Measurements from ENCODE around the gene MAP4K2. TPM values are rescaled to one million over a fixed set of nuclear protein-coding genes. Genes with fewer than 3 reads are reported as not detected.

Gene MAP4K2
- total and polyA plus RNA-seq, 7 donors = 3.0 to 6.7 (median 4.5) TPM

GRCh38 chr11:64765291-64765850, 37.6 kb downstream of the MAP4K2 start:
- H3K9me3 ChIP-seq = no peaks in the 10 kb centered on the region
- H3K4me3 ChIP-seq = no peak overlapping the region
- H3K27me3 ChIP-seq (ENCODE audit: insufficient read depth in 3 of 3, low read length in 2 of 3) = no peaks in the 10 kb centered on the region
- peaks cover 33 to 80% of the 10 kb centered on the region in 2 donors for H3K36me3 ChIP-seq (ENCODE audit: insufficient read depth in 1 of 2, low read depth in 1 of 2)
- H3K4me1 ChIP-seq = peaks cover 61% of the 10 kb centered on the region
- DNase-seq (peak; percentile 44 to 74), ATAC-seq (no peak)
- H3K27ac ChIP-seq = peak overlapping the region; percentile 85
- intact Hi-C loops (cut with DNase I) = no loop called here
- WGBS, 3 donors = 62 to 78% (median 67%) methylated on average over 29 to 30 of the region's 30 CpGs
- TF ChIP-seq CTCF (IDR thresholded peaks at IDR 0.05) = peak; percentile 31

- intact Hi-C loops (cut with DNase I) = no loop called here
- ATAC-seq (no peak), DNase-seq (peak in 1 of 2 donors; percentile 19)
- Histone ChIP-seq H3K4me3 (no peak overlapping the region), H3K36me3 (ENCODE audit: insufficient read depth in 1 of 2, low read depth in 1 of 2) (peaks cover 29 to 74% of the 10 kb centered on the region in 2 donors), H3K4me1 (peaks cover 67% of the 10 kb centered on the region), H3K9me3 (no peaks in the 10 kb centered on the region), H3K27ac (peak overlapping the region; percentile 85), H3K27me3 (ENCODE audit: insufficient read depth in 3 of 3, low read length in 2 of 3) (no peaks in the 10 kb centered on the region)
- WGBS, 3 donors = 44 to 62% (median 56%) methylated on average over 8 of the region's 8 CpGs
- no peak for TF ChIP-seq CTCF (IDR thresholded peaks at IDR 0.05)
These were observed 38.3 kb downstream of the MAP4K2 start for GRCh38 chr11:64764753-64765152.

GRCh38 chr11:64764040-64764611, 38.9 kb downstream of the MAP4K2 start:
- no peaks in the 10 kb centered on the region for H3K9me3 ChIP-seq
- DNase-seq = peak in 1 of 2 donors; percentile 50

GRCh38 chr11:64763526-64764039, 39.4 kb downstream of the MAP4K2 start:
- Histone ChIP-seq H3K4me1 (peaks cover 74% of the 10 kb centered on the region), H3K36me3 (ENCODE audit: insufficient read depth in 1 of 2, low read depth in 1 of 2) (peaks cover 19 to 62% of the 10 kb centered on the region in 2 donors), H3K27me3 (ENCODE audit: insufficient read depth in 3 of 3, low read length in 2 of 3) (no peaks in the 10 kb centered on the region), H3K4me3 (peak overlapping the region; percentile 28), H3K9me3 (no peaks in the 10 kb centered on the region), H3K27ac (peak overlapping the region; percentile 85)
- 25 to 38% (median 27%) methylated on average over 6 of the region's 6 CpGs for WGBS, 3 donors
- peak; percentile 19 to 60 for DNase-seq
- TF ChIP-seq CTCF (IDR thresholded peaks at IDR 0.05) = no peak
- no peak for ATAC-seq
- intact Hi-C loops (cut with DNase I) = no loop called here

More at GRCh38 chr11:64764040-64764611, 38.9 kb downstream of the MAP4K2 start:
- H3K27me3 ChIP-seq (ENCODE audit: insufficient read depth in 3 of 3, low read length in 2 of 3) = no peaks in the 10 kb centered on the region
- H3K4me1 ChIP-seq = peaks cover 71% of the 10 kb centered on the region
- peaks cover 23 to 68% of the 10 kb centered on the region in 2 donors for H3K36me3 ChIP-seq (ENCODE audit: insufficient read depth in 1 of 2, low read depth in 1 of 2)
- no peak for TF ChIP-seq CTCF (IDR thresholded peaks at IDR 0.05)
- 27 to 40% (median 30%) methylated on average over 11 of the region's 11 CpGs for WGBS, 3 donors
- H3K4me3 ChIP-seq = peak overlapping the region; percentile 28
- ATAC-seq = no peak
- peak overlapping the region; percentile 85 for H3K27ac ChIP-seq
- intact Hi-C loops (cut with DNase I) = no loop called here

All from psoas muscle (tissue), 8 donors.